ENCODE data around the gene DUS1L.

DUS1L gene

DNA sequence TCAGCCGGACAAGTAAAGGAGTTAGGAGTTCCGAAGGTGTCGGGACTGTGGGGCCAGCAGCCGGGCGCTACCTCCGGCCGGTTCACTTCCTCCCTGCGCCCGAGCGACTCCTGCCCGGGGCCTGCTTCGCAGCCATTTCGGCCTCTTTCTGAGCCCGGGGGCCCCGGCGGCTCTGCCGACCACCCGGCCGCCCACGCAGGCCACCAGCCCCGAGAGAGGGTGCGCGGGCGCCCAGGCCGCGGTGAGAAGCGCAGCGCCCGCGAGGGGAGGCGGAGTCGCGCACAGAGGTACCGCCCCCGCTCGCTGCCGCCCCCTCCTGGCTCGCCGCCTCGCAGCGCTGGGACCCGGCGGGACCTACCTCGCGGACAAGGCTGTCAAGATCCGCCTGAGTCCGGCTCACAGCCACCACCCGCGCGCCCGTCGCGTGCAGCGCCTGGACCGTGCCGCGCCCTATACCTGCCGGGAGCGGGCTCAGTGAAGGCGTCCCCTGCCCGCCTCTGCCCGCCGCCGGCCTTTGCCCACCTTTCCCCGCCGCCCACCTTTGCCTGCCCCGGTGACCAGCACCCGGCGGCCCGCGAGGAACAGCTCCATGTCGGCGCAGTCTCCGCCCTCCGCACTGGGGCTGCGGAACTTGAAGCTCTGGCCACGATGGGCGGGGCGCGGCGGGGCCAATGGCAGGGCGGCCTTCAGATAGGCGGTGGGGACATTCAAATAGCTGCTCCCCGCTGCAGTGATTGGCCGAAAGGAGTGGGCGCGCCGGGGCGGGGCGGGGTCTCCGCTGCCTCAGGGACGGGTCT, 28.3 kb downstream of the DUS1L start, which contains the start of gene DCXR:
DCXR (minus strand) TSS at position 606 of the 797 bp plus-strand sequence; CDS start at position 591, 15 bp downstream.
- peak within 1 kb of the TSS; percentile 61 for H3K4me3 ChIP-seq (ENCODE audit: low read depth, low read length)
- TF ChIP-seq, protein P1, sequence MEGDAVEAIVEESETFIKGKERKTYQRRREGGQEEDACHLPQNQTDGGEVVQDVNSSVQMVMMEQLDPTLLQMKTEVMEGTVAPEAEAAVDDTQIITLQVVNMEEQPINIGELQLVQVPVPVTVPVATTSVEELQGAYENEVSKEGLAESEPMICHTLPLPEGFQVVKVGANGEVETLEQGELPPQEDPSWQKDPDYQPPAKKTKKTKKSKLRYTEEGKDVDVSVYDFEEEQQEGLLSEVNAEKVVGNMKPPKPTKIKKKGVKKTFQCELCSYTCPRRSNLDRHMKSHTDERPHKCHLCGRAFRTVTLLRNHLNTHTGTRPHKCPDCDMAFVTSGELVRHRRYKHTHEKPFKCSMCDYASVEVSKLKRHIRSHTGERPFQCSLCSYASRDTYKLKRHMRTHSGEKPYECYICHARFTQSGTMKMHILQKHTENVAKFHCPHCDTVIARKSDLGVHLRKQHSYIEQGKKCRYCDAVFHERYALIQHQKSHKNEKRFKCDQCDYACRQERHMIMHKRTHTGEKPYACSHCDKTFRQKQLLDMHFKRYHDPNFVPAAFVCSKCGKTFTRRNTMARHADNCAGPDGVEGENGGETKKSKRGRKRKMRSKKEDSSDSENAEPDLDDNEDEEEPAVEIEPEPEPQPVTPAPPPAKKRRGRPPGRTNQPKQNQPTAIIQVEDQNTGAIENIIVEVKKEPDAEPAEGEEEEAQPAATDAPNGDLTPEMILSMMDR (IDR thresholded peaks at IDR 0.05; ENCODE audit: insufficient read depth, low read depth, low read length, missing control alignments) = peak; percentile 95
- peak; percentile 98 for DNase-seq (ENCODE audit: low read depth)

DNA sequence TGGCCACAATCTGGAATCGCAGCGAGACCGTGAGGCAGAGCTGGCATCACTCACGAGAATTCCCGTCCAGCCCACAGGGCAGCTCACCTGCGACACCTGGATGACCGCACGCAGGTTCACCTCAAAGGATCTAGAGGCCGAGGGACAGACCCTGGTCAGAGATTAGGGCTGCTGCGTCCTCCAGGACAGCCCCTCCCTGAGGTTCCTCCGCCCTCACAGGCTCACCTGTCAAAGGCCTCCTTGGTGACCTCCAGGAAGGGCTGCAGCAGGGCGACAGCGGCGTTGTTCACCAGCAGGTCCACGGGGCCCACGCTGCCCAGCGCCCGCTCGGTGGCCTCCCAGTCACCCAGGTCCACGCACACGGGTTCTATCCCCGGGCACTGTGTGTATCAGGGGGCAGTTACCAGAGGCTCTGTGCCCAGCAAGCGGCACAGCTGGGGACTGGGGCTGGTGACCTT, 28.9 kb downstream of the DUS1L start:
- TF ChIP-seq, protein P1 (IDR thresholded peaks at IDR 0.05; ENCODE audit: insufficient read depth, low read depth, low read length, missing control alignments) = no peak
- H3K4me3 ChIP-seq (ENCODE audit: low read depth, low read length) = peak overlapping the region; percentile 61
- no peak for DNase-seq (ENCODE audit: low read depth)

DNA sequence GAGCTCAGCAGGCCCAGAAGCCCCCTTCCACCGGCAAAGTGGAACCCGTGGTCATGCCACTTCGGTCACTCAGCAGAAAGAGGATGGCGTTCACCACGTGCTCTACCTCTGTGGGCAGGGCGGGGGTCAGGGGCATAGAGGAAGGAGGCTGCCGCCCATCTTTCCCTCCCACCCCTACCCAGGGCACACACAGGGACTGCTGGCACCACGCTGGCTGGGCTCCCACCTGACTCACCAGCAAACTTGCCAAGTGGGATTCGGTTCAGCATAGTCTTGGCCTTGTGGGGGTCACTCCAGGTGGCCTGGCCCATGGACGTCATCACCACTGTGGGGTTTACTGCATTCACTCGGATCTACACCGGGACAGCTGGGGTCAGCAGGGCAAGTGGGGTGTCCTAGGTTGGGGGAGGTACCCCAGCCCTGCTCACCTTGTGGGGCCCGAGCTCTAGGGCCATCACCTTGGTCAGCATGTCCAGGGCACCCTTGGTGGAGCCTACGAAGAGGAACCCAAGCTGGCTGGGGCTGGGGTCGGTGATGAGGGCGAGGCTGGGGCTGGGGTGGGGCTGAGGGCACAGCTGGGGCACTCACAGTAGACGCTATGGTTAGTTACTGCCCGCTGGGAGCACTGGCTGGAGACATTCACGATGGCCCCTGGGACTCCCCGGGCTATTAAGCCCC, 29.5 kb downstream of the DUS1L start:
- no peak overlapping the region for H3K4me3 ChIP-seq (ENCODE audit: low read depth, low read length)

DNA sequence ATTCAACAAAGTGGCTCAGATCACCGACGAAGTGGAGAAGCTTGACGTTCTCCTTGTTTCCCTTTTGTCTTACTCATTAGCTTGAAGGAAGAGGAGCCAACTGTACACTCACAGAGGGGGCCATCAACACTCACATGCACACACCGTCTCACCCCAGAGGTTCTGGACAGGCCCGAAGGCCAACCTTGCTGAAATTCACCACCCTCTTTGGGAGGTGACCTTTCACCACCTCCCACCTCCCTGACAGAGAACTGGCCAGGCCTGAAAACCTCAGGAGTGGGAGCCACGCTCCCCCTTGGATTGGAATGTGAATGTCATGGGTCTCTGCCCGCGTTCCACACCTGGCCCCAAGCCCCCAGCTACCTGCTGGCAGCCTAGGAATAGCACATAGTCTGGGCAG, 30.1 kb downstream of the DUS1L start:
- no peak overlapping the region for H3K4me3 ChIP-seq (ENCODE audit: low read depth, low read length)

More for the DNA sequence above, 29.5 kb downstream of the DUS1L start:
- no peak for DNase-seq (ENCODE audit: low read depth)
- TF ChIP-seq, protein P1 (IDR thresholded peaks at IDR 0.05; ENCODE audit: insufficient read depth, low read depth, low read length, missing control alignments) = no peak

DNA sequence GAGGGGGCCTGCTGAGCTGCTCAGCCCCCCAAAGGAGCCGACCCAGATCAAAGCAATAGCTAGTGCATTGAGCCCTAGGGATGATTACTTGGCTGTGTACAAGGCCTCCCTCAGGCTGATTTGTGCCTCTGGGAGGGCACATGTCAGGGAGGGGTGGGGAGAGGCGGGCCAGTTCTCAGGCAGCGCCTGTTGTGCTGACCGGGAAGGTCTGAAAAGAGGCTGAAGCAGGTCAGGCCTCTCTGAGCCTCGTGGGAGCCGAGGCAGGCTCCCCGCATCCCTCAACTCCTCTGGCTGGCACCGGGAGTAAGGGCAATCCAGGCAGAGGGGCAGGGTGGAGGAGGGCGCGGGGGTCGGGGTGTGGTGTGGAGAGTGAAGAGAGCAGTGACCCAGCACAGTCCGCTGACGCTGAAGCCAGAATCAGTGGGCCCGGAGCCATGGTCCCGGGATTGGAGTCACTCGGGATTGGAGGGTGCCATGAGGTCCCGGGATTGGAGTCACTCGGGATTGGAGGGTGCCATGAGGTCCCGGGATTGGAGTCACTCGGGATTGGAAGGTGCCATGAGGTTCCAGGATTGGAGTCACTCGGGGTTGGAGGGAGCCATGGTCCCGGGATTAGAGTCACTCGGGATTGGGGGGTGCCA, 31.1 kb downstream of the DUS1L start:
- DNase-seq (ENCODE audit: low read depth) = no peak
- no peak overlapping the region for H3K4me3 ChIP-seq (ENCODE audit: low read depth, low read length)
- TF ChIP-seq, protein P1 (IDR thresholded peaks at IDR 0.05; ENCODE audit: insufficient read depth, low read depth, low read length, missing control alignments) = no peak

More for the DNA sequence above, 30.1 kb downstream of the DUS1L start:
- TF ChIP-seq, protein P1 (IDR thresholded peaks at IDR 0.05; ENCODE audit: insufficient read depth, low read depth, low read length, missing control alignments) = no peak
- no peak for DNase-seq (ENCODE audit: low read depth)

DNA sequence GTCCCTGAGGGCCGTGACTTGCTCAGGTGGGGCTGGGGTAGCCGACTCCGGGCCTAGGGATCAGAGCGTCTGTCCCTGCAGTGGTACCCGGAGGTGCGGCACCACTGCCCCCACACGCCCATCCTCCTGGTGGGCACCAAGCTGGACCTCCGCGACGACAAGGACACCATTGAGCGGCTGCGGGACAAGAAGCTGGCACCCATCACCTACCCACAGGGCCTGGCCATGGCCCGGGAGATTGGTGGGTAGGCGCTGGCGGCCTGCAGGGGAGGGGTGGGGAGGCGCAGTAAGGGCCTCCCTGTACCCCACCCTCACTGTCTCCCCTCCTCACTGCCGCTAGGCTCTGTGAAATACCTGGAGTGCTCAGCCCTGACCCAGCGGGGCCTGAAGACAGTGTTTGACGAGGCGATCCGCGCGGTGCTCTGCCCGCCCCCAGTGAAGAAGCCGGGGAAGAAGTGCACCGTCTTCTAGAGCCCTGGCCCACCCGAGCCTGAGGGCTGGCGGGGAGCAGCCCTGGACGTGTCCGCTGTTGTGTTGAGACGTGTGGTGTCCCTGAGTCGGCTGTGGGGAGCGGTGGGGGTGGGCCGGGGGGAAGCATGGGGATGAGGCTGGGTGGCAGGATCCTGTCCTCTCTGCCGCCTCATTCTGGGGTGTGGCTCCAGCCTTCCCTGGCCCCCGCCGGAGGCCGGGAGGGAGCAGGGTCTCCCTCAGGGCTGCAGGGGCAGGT, 32.1 kb downstream of the DUS1L start:
- no peak overlapping the region for H3K4me3 ChIP-seq (ENCODE audit: low read depth, low read length)
- TF ChIP-seq, protein P1 (IDR thresholded peaks at IDR 0.05; ENCODE audit: insufficient read depth, low read depth, low read length, missing control alignments) = no peak
- no peak for DNase-seq (ENCODE audit: low read depth)

Data from GM12865 (cell line).